ENCODE data around the gene FARSB.
"Not testable (repeated sequence)": the region's sequence is repeated elsewhere in the genome, so short reads cannot be mapped to it uniquely, and the experiment has no call there.

Gene FARSB

DNA sequence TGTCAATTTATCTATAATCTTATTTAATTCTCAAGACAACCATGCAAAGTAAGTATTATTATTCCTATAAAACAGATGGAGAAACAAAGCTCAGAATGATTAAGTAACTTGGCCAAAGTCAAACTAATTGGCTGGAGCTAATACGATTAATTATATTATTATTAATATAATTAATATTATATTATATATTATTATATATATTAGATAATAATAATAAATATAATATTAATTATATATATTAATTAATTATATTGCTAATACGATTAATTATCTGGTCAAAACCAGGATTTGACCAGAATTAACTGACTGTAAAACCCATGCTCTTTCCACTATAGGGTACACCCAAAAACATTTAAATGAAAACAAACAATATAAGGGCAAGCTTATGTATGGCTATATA is 52.4 kb downstream of the FARSB start:
- no peak for DNase-seq

DNA sequence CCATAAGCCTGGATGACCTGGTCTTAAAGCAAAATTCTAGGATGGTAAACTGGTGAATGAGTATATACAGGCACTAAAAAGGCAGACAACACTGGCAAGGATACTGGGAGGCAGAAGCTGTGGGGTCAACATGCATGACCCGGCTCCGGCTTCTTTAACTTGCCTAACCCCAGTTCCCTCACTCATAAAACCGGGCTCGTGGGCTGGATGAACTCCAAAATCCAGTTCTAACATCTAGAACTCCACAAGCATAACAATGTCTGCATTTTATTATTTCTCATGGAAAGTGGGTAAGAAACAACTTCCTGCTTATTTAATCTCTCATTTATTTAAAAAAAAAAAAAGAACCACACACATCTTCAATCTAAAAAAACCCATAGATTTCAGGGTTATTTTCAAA is 57.3 kb downstream of the FARSB start:
- no peak for DNase-seq

DNA sequence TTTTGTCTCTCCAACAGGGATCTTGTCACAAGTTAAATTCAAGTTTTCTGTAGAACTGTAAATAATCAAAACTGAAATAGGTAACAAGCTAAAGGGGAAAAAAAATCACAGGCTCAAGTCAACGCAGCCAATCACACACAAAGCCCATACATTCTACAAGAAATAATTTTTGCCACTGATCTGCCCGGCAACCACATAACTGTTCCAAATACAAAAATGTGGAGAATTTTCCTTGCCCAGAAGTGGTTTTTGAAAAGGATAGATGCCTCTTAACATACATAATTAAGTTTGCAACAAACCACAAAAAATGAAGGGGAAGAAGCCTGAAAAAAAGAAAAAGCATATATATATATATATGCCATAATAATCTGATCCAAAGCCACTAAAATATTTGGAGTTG is 60.3 kb downstream of the FARSB start:
- DNase-seq = no peak

DNA sequence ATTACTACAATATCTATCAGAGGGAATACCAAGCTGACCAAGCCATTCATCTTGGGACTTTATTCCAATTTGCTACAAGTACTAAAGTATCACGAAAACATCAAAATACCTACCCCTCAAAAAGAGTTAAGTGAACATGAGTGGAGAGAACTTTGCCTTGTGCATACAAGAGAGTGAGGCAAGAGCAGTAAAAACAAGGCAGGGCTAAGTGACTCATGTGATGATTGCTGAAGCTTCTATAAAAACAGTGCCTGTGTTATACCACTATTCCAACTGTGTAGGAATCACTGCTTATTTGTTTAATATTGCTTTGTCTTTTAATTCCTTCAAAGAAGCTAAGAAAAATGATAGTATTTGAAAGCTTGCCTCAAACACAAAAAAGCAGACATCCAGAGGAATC is 61.2 kb downstream of the FARSB start:
- no peak for DNase-seq

DNA sequence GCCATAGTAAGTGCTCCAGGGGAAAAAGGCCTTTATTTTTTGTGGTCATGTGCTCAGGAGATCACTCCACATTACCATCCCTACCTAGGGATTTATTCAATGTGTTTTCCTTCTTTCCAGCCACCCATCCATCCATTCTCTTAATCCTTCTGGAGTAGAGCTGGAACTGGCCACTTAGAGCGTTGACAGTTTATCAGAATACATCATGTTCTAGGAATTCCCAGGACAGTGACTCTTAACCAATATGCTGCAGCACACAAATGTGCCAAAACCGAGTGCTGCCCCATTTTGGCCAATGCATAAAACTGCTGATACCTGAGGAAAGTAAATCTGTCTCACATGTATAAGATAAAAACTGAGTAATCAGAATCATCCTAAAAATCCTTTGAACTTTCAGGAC is 63.7 kb downstream of the FARSB start:
- DNase-seq = no peak

DNA sequence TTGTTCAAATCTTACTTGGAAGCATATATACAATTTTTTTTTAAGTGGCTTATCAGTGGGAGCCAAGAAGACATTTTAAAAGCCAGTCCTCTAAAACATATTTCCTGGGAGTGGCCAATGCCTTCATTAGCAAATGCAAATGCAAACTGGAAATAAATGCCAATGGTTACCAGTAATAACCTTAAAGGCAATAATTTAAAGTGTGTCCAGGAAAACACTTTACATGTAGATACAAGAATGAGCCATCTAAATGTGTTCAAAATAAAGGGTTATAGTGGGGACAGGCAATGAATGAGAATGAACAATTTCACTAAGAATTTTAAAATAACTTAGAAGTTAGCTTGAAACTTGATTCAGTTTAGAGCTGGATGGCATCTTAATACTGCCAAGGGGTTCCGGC is 64.2 kb downstream of the FARSB start:
- no peak for DNase-seq

DNA sequence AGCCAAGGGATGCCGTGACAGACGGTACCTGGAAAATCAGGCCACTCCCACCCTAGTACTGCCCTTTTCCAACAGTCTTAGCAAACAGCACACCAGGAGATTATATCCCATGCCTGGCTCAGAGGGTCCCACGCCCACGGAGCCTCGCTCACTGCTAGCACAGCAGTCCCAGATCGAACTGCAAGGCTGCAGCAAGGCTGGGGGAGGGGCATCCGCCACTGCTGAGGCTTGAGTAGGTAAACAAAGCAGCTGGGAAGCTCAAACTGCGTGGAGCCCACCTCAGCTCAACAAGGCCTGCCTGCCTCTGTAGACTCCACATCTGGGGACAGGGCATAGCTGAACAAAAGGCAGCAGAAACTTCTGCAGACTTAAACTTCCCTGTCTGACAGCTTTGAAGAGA is 71.3 kb downstream of the FARSB start:
- DNase-seq = not testable (repeated sequence)

DNA sequence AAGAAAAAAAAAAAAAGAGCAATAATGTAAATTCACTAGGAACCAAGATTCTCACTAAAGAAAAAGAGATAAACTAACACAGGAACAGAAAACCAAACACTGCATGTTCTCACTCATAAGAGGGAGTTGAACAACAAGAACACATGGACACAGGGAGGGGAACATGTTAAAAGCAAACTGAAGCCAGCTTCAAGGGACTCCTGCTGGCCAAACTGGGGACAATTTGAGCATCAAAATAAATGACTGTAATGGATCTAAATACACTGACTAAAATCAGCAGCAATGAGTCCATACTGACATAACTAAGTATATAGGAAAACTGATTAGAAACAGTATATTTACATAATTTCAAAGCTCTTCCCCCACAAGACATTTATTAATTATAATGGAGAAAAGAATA is 73.0 kb downstream of the FARSB start:
- DNase-seq = peak; percentile 53

DNA sequence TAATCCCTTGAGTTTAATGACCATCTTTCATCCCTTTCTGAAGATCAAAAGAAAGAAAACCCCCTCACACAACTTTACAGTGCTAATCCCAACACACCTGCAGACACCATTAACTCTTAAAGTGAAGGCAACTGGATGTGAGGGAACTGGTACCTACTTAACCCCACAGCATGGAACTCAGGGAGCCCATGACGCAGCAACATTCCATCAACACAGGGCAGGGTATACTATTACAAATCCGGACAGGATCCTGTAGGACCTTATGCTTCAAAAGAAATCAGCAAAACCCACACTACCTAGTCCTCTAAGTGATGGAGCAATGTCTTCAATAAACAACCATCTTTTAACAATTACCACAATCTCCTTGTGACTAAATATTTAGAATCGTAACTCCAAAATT is 78.6 kb downstream of the FARSB start:
- no peak for DNase-seq

DNA sequence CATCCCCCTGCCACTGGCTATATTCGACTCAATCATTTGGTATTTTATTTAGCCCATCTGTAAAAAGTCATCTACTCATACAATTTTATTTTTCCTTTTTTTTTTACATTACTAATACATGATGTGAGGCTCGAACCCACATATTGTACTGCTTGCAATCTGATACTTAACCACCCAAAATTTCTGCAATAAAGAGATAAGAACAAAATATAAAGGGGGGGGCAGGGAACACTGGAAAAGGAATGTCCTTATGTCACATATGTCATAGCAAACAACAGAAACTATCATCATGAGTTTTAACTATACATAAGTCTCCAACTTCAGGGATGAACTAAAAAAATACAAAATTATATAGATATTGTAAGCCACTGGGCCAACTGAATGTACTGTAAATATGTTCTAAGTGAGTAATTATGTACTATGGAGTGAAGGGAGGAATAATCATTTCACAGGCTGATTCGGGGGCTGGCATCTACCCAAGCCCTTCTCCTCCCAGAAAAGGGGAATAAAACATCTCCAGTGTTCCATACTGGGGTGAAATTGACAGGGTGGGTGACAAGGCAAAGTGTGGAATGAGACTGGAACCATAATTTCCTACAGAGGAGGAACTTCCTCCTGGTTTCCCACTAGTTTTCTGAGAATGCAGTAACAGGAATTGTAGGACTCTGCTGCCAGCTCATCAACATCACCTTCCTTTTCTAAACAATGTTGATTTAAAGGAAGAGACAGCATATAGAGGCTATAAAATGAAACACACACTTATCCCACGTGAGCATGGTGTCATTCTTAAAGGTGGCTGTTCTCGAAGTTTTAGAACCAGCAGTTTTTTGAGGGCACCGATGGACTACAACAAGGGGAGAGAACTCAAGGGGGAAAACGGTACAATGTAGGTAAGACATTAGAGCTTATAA is 79.5 kb downstream of the FARSB start:
- DNase-seq = peak; percentile 83

DNA sequence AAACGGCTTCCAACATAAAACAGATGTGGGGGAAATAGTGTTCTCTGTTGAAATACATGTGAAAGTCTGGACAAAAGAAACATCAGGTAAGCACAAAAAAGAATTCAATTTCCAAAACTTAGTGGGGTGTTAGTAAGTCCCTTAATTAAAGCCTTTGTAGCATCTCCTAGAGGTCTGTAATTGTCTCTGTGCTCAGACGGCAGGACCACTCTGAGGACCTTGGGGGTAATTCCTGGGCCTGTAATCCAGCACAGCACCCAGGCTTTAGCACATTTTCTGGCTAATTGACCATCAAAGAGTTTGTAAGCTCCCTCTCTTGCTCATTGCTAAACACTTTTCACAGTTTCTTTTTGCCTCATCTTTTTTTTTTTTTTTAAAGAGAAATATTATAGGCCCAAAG is 80.3 kb downstream of the FARSB start:
- DNase-seq = no peak

DNA sequence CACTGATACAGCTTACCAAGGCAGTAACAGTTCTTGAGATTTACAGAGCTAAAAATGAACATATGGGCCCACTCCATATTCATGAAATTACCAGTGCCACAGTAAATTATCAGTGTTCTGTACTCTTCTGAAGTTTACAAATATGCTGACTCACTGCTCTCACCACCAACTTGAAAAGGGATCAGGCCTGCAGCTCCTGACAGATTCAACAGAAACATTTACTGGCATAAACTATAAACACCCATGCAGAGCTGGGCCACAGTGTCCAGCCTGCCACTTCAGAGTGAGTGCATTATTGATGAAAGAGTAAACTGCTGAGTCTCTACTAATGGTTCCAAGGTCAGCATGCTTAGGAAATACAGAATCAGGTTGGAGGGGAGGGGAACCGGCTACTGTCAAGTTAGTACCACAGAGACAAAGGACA is 83.1 kb downstream of the FARSB start:
- DNase-seq = peak; percentile 85

DNA sequence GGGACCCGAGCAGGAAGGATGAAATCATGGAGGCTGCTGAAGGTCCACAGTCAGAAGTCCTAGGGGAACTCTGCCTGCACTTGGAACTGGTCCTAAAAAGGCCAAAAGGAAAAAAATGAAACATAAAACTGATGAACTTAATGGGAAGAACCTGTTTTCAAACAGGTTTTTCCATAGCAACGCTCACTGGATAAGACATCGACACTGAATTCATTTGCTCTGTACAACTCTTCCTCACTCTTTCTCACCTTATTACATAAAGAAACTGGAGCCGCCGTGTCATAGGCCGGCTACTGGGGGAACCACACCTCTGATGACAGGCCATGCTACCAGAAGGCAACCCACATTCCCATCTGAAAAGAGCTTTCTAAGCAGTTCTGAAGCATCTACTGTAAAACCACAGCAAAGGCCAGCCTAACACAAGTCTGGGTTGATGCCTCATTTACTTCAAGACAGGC is 83.6 kb downstream of the FARSB start:
- DNase-seq = no peak

DNA sequence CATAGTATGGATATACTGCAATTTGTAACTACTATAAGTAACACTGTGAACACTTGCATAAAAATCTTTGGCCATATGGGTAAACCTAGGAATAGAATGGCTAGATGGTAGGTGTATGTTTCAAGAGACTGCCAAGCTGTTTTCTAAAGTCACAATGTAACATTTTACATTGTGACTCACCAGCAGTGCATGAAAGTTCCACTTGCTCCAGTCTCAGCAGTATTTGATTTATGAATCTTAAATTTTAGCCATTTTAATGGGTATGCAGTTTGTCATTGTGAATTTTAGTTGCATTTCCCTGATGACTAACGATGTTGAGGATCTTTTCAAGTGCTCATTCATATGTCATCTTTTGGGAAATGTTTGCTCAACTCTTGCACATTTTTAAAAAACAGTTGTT is 86.1 kb downstream of the FARSB start:
- no peak for DNase-seq

DNA sequence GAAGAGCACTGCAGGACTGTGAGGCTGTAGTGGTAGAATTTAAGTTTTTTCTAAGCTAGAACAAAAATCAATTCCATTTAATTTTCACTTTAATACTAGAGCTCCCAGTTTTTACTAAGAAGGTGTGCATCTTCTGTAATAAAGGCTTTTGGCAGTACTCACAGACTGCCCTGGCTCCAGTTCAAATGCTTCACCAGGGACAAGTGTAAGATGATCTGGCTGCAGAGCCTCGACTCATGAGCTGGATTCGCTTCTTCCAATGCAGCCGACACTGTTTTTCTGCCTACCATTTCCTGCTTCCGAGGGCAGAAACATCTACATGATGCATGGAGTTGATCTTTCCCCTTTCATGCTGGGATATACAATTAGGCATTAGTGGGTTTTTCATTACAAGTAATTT is 87.0 kb downstream of the FARSB start:
- DNase-seq = no peak

DNA sequence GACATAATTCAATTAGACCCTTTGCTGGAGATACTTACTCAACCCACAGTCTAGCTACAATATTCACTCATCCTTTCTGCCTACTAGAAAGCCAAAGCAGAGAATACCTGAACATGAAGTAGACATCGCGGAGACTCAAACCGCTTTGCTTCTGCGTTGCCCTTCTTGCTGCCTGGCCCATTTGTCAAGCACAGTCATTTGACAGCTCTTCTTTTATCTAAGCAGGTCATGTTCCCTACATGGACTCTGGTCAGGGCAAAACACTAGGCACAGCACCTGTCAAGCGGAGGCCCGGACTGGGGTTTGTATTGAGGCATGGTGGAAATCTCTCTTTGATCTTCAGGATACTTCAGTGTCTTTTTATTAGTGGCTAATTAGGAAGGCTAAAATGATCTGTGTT is 89.7 kb downstream of the FARSB start:
- no peak for DNase-seq

DNA sequence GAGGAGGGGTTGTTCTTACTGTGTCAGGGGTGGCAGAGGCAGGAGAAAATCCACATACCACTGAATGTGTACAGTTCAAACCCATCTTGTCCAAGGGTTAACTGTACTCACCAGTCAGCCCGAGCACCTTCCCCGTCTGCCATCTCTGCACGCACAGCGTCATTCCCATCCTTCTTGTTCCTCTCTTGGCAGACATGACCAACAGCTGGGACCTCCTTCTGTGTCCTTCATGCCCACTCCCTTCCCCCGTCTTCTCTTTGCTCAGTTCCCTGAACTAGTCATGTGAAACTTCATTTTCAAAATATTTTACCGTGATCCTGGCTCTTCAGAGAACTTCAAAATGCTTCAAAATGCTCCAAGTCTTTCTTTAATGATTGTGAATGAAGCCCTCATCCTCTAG is 92.0 kb downstream of the FARSB start:
- DNase-seq = no peak

DNA sequence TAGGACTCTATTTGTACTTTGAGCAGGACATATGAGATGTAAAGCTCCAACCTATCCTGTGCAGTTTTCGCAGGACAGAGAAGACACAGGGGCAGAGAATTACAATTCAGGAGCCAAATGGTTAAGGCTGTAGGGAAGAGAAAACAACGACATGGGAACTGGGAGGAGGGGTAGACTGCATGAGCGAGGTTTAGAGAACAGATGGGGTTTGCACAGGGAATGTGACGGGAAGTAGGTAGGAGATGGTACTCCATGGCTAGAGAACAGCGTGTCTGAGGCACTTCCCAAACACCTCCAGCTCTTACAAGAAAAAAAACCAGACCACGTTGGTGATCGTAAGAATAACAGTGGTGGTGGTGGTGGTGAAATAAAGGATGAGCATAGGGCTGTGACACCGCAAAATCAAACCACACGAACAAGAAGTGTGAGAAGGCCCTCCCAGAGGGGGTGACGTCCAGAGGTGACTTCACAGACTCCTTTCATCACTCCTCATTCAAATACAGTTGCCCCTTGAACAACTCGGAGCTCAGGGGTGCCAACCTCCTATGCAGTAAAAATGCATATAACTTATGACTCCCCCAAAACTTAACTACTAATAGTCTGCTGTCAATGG is 92.7 kb downstream of the FARSB start:
- no peak for DNase-seq

DNA sequence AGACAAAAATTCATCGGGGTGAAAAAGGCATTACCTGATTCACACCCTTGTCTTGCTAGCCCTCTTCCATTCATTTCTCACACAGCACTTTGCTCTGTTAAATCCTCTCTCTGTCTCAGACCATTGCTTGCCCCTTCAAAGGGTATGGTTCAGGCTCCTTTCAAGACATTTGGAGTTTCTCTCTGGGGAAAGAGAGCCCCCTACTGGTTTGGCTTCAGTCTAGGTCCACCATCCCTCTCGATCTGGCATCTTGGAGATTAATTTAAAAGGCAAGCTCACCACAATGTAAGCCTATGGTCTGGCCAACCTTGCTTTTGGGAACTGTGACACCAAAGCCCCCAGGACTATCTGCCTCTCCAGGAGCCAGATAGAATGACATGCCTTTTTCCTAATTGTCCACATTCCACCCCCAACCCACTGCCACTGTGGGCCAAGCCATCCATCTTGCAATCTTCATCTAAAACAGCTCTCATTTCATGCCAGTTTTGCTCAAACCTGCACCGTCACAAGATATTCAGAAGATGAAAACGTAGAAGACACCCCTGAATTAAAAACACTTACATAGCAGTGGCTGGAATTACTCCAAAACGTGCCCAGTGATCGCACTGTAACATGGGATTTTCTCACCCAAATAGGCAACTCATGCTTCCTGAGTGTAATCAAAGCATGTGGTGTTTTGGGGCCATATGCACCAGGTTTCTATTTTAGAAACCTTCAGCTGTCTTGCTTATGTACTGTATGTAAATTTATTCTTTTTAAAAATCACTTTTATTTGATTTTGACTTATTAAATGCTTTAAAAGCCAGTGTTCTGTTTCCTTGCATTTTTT is 93.9 kb downstream of the FARSB start:
- DNase-seq = peak; percentile 81

DNA sequence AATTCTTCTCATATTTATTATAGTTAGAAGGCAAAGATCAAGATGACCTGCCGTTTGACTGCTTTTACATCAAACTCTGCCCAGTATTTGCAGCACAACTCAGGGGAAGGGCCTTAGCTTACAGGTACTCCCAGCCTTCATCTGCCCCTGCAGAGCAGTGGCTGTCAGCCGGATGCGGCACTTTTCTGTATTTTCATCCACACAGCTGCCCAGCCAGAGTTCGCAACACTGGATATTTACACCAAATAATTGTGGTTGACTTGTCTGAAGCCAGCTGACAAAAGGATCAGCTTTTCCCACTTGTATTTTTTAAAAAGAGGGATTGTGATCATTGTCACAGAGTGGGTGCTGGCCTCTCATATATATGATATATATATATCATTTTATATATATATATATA is 94.7 kb downstream of the FARSB start:
- no peak for DNase-seq

DNA sequence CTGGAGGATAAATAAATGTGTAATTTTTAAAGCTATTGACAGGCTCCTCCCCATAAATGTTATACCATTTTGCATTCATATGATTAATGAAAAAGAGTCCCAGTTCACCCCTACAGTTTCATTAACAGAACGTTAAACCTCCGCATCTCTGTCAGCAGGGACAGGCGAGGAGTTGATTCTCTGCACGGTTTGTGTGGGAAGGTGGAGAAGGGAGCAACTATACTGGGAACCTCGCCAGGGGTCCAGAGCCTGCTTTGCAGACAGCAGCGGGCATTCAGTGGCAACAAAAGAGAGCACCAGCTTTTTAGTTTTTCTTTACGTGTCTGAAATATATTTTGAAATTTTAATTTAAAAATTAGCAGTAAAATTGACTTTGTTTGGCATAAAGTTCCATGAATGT is 101.4 kb downstream of the FARSB start:
- no peak for DNase-seq

DNA sequence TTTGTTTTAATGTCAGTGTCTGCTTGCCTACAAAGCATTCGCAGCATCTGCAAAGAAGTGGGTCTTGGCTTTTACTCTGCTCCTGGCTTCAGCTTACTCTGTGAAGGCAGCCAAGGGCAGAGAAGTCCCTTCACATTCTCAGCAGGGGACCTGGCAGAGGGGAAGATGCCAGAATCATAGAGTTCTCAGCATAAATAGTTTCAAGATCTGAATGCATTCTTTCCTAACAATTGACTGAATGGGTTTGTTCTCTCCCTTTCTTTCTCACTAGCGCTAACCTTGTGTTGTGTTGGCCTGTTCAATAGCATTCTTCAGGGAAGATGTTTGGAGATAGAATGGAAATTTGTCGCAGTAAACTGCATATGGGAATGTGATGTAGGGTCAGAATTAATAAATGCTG is 106.9 kb downstream of the FARSB start:
- DNase-seq = no peak

DNA sequence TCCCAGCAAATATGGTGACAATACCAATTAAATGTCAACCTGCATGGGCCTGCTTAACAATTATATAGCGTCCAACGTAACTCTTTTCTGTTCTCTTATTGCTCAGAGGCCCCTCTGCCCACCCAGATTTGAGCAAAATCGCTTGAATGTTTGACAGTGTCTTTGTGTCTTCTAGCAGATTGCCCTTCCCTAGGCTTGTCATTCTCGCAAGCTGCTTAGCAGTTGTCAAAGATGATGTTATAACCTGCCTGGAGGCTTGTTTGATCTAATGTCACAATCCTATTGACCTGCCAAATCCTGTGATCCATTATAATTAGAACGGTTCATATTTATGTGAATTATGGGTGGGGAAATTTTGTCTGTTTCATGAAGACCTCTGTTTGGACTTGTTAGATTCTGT is 108.8 kb downstream of the FARSB start:
- DNase-seq = no peak

Data from hematopoietic multipotent progenitor cell treated with erythropoietin and hydrocortisone succinate and interleukin-3 and kit ligand, for 6 days (in vitro differentiated cells).